ENCODE data around the gene PALMD. TPM values are rescaled to one million over a fixed set of nuclear protein-coding genes. Genes with fewer than 3 reads are reported as not detected.

The PALMD gene
- total and polyA plus RNA-seq, 2 of the 8 experiments (the other 6 are each of a cell fraction or from before 2014, with no cell fraction given): not detected

GRCh38 chr1:99735852-99736251, 89.9 kb downstream of the PALMD start:
- Histone ChIP-seq H4K5ac (ENCODE audit: insufficient read length, low read depth, low read length) (no peak overlapping the region), H2BK5ac (ENCODE audit: low read depth, low read length) (no peak overlapping the region), H4K20me1 (replicated peaks in 1 of 2; ENCODE audit: control insufficient read depth in 1 of 2, insufficient read depth in 2 of 2, low read length in 2 of 2) (no peaks in the 10 kb centered on the region), H3K23me2 (ENCODE audit: low read depth, low read length) (no peaks in the 10 kb centered on the region), H2BK15ac (ENCODE audit: low read length) (no peak overlapping the region), H3K9ac (replicated peaks in 1 of 4; ENCODE audit: extremely low read depth in 1 of 4, low read depth in 3 of 4, low read length in 3 of 4) (no peak overlapping the region), H3K18ac (ENCODE audit: extremely low read depth, low read length) (no peak overlapping the region), H3K36me3 (ENCODE audit: control insufficient read depth in 2 of 4, insufficient read depth in 4 of 4, low read length in 3 of 4) (no peaks in the 10 kb centered on the region), H2BK12ac (ENCODE audit: low read depth, low read length) (no peak overlapping the region), H3K4me3 (ENCODE audit: extremely low read depth in 1 of 4, insufficient read depth in 2 of 4, low read depth in 3 of 4, low read length in 4 of 4) (no peak overlapping the region), H3K14ac (ENCODE audit: insufficient read length) (no peak overlapping the region), H3K56ac (replicated peaks; ENCODE audit: insufficient read length, low read depth, low read length) (no peak overlapping the region), H2BK120ac (replicated peaks; ENCODE audit: low read depth, low read length) (no peak overlapping the region), H3K4me1 (replicated peaks in 1 of 4; ENCODE audit: control insufficient read depth in 3 of 4, insufficient read depth in 4 of 4, low read length in 3 of 4) (no peaks in the 10 kb centered on the region), H3K79me2 (ENCODE audit: control insufficient read depth in 1 of 2, insufficient read depth in 2 of 2, low read length in 2 of 2) (no peaks in the 10 kb centered on the region), H4K91ac (replicated peaks; ENCODE audit: insufficient read length, low read length) (no peak overlapping the region), H3K79me1 (ENCODE audit: low read depth, low read length) (no peaks in the 10 kb centered on the region), H3K4me2 (ENCODE audit: insufficient read depth in 1 of 2, low read depth in 2 of 2, low read length in 2 of 2) (no peak overlapping the region), H2AFZ (ENCODE audit: low read length) (no peak overlapping the region), H4K8ac (ENCODE audit: extremely low read depth, insufficient read depth, low read length) (no peak overlapping the region), H2BK20ac (ENCODE audit: low read length) (no peak overlapping the region), H3K23ac (ENCODE audit: insufficient read length) (no peak overlapping the region), H2AK5ac (ENCODE audit: low read depth, low read length) (no peak overlapping the region), H3K4ac (replicated peaks; ENCODE audit: insufficient read length, low read depth, low read length) (no peak overlapping the region), H3K9me3 (ENCODE audit: insufficient read depth in 2 of 2, low read depth in 1 of 2, low read length in 1 of 2) (no peaks in the 10 kb centered on the region), H3K27me3 (replicated peaks in 1 of 4; ENCODE audit: control insufficient read depth in 3 of 4, extremely low read depth in 1 of 4, insufficient read depth in 3 of 4, low read length in 3 of 4) (no peaks in the 10 kb centered on the region), H3K27ac (ENCODE audit: low read depth, low read length) (no peak overlapping the region)
- CTCF ChIA-PET (ENCODE audit: partially characterized antibody): no interaction called here
- FAIRE-seq (no peak), DNase-seq (ENCODE audit: low read depth in 1 of 2, low spot score in 2 of 2) (no peak)
- POLR2A ChIA-PET (ENCODE audit: partially characterized antibody): no interaction called here
- WGBS, 2 experiments (ENCODE audit: extremely low coverage in 1 of 2, insufficient coverage in 1 of 2, insufficient read length in 1 of 2, insufficient replicate concordance in 2 of 2, low coverage in 1 of 2, low lambda C conversion rate in 2 of 2, missing lambda C conversion rate in 1 of 2): 89% methylated on average over 2 of the region's 2 CpGs; no CpG with 5 or more reads in 1 of the 2 experiments
- TF ChIP-seq NRF1 (IDR thresholded peaks at IDR 0.05; ENCODE audit: low read depth, low read length) (no peak), SP1 (IDR thresholded peaks at IDR 0.05; ENCODE audit: low read depth, low read length) (no peak), BACH1 (IDR thresholded peaks at IDR 0.05; ENCODE audit: low read length) (no peak), HDAC6 (IDR thresholded peaks at IDR 0.05; ENCODE audit: low read depth, low read length) (no peak), PHF8 (conservative IDR thresholded peaks at IDR 0.05; ENCODE audit: low read depth, low read length) (no peak), POLR2A (IDR thresholded peaks at IDR 0.05; ENCODE audit: control extremely low read depth in 1 of 2, low read depth in 2 of 2, low read length in 2 of 2) (no peak), EGR1 (IDR thresholded peaks at IDR 0.05; ENCODE audit: borderline replicate concordance, low read depth, low read length) (no peak), ATF3 (IDR thresholded peaks at IDR 0.05; ENCODE audit: insufficient read depth, low read depth, low read length) (no peak), RAD21 (IDR thresholded peaks at IDR 0.05 in 1 of 2, conservative IDR thresholded peaks at IDR 0.05 in 1 of 2; ENCODE audit: low read depth in 2 of 2, low read length in 2 of 2) (no peak), TAF1 (IDR thresholded peaks at IDR 0.05; ENCODE audit: low read depth, low read length) (no peak), SP4 (IDR thresholded peaks at IDR 0.05; ENCODE audit: low read length) (no peak), TAF7 (optimal IDR thresholded peaks at IDR 0.05; ENCODE audit: borderline replicate concordance, low read depth, low read length) (no peak), RFX5 (IDR thresholded peaks at IDR 0.05; ENCODE audit: borderline replicate concordance, low read depth, low read length) (no peak), EP300 (IDR thresholded peaks at IDR 0.05; ENCODE audit: borderline replicate concordance in 1 of 2, low read depth in 2 of 2, low read length in 2 of 2) (no peak), SIRT6 (IDR thresholded peaks at IDR 0.05; ENCODE audit: low read length) (no peak)
